ENCODE results near the gene CST11.

The CST11 gene

GRCh38 chr20:23420943-23421931 lies 31.4 kb downstream of the CST11 start, which contains the start of gene NAPB:
NAPB (minus strand) TSS chr20:23421488; CDS start chr20:23421402, 86 bp downstream.
- peak; percentile 95 for DNase-seq (ENCODE audit: low read depth)
- peak; percentile 46 for TF ChIP-seq CTCF (conservative IDR thresholded peaks at IDR 0.05; ENCODE audit: low read depth, low read length)

GRCh38 chr20:23419995-23420901 lies 32.4 kb downstream of the CST11 start:
- peak; percentile 78 for DNase-seq (ENCODE audit: low read depth)
- H3K4me3 ChIP-seq (ENCODE audit: low read depth, low read length) = peak overlapping the region; percentile 91
- no peak for TF ChIP-seq CTCF (conservative IDR thresholded peaks at IDR 0.05; ENCODE audit: low read depth, low read length)

More at GRCh38 chr20:23420943-23421931, 31.4 kb downstream of the CST11 start, which contains the start of gene NAPB:
- peak within 1 kb of the TSS; percentile 91 for H3K4me3 ChIP-seq (ENCODE audit: low read depth, low read length)

GRCh38 chr20:23419657-23419994 lies 33.0 kb downstream of the CST11 start:
- peak overlapping the region; percentile 91 for H3K4me3 ChIP-seq (ENCODE audit: low read depth, low read length)
- no peak for TF ChIP-seq CTCF (conservative IDR thresholded peaks at IDR 0.05; ENCODE audit: low read depth, low read length)
- no peak for DNase-seq (ENCODE audit: low read depth)

GRCh38 chr20:23417861-23418260 lies 34.8 kb downstream of the CST11 start:
- H3K4me3 ChIP-seq (ENCODE audit: low read depth, low read length) = no peak overlapping the region
- no peak for TF ChIP-seq CTCF (conservative IDR thresholded peaks at IDR 0.05; ENCODE audit: low read depth, low read length)
- no peak for DNase-seq (ENCODE audit: low read depth)

- H3K4me3 ChIP-seq (ENCODE audit: low read depth, low read length) = no peak overlapping the region
- peak; percentile 59 for DNase-seq (ENCODE audit: low read depth)
- no peak for TF ChIP-seq CTCF (conservative IDR thresholded peaks at IDR 0.05; ENCODE audit: low read depth, low read length)
These were observed 36.6 kb downstream of the CST11 start for GRCh38 chr20:23415959-23416583.

- no peak for DNase-seq (ENCODE audit: low read depth)
- no peak for TF ChIP-seq CTCF (conservative IDR thresholded peaks at IDR 0.05; ENCODE audit: low read depth, low read length)
These were observed 37.1 kb downstream of the CST11 start for GRCh38 chr20:23415555-23415954.

More at GRCh38 chr20:23415555-23415954, 37.1 kb downstream of the CST11 start:
- H3K4me3 ChIP-seq (ENCODE audit: low read depth, low read length) = no peak overlapping the region
